HEK293 (cell line): Measurements from ENCODE around the gene MTOR.

ENCODE experiments used
- CTCF ChIA-PET: fragments of 350-600 bp; formaldehyde crosslinking; extraction: SDS; loops from one replicate; lab custom pipeline; 2021; ENCODE audit warnings: antibody characterized with exemption; lab: Yijun Ruan, JAX
- POLR2A ChIA-PET: fragments of 300-600 bp; formaldehyde crosslinking; extraction: SDS; loops from one replicate; lab custom pipeline; 2020; ENCODE audit warnings: antibody characterized with exemption, inconsistent platforms; lab: Yijun Ruan, JAX
- H3K27ac ChIP-seq: fragments of 200-500 bp; sonication (Bioruptor generic); 2 replicates; pipeline ENCODE4 v1.5.1; 2014; ENCODE audit warnings: low read depth, low read length, control low read depth, inconsistent platforms; ENCODE audit errors: extremely low read depth
- H3K36me3 ChIP-seq, 2 experiments: fragments of 200-500 bp in 1 of 2; sonication (Bioruptor generic) in 1 of 2; 1 replicate in 1 of 2; 2 replicates in 1 of 2; pipeline ENCODE4 v1.5.1; 2014 to 2017; ENCODE audit warnings: inconsistent platforms in 2 of 2, low read length in 2 of 2; ENCODE audit not compliant: control insufficient read depth in 2 of 2, insufficient read depth in 1 of 2
- H3K4me1 ChIP-seq: fragments of 200-500 bp; sonication (Bioruptor generic); 2 replicates; pipeline ENCODE4 v1.5.1; 2014; ENCODE audit warnings: mild to moderate bottlenecking, low read length, inconsistent platforms; ENCODE audit not compliant: control insufficient read depth, insufficient read depth
- H3K4me3 ChIP-seq: 2 replicates; pipeline ENCODE4 v1.5.1; 2011; ENCODE audit warnings: low read depth, mild to moderate bottlenecking, control low read depth, low read length, moderate library complexity
- H3K9me3 ChIP-seq: fragments of 200-500 bp; sonication (Bioruptor generic); 2 replicates; pipeline ENCODE4 v1.5.1; 2014; ENCODE audit warnings: low read depth, low read length, inconsistent platforms; ENCODE audit not compliant: control insufficient read depth, insufficient read depth
- EGR2 ChIP-seq: fragments of 450-650 bp; formaldehyde crosslinking; IDR thresholded peaks from 2 replicates; pipeline ENCODE4 v1.5.1; 2016; ENCODE audit warnings: low read depth, missing biosample characterization, missing genetic modification characterization
- FEZF1 ChIP-seq: fragments of 450-650 bp; formaldehyde crosslinking; IDR thresholded peaks from 2 replicates; pipeline ENCODE4 v1.5.1; 2016; ENCODE audit warnings: missing biosample characterization, missing genetic modification characterization
- GFI1B ChIP-seq: fragments of 450-650 bp; formaldehyde crosslinking; IDR thresholded peaks from 2 replicates; pipeline ENCODE4 v1.5.1; 2016; ENCODE audit warnings: missing biosample characterization, missing genetic modification characterization
- GLI2 ChIP-seq: fragments of 450-650 bp; formaldehyde crosslinking; IDR thresholded peaks from 2 replicates; pipeline ENCODE4; 2017; ENCODE audit warnings: missing biosample characterization, missing genetic modification characterization, low read depth, borderline replicate concordance
- GLIS1 ChIP-seq: fragments of 450-650 bp; formaldehyde crosslinking; IDR thresholded peaks from 2 replicates; pipeline ENCODE4 v1.5.1; 2016; ENCODE audit warnings: missing biosample characterization, missing genetic modification characterization
- KLF10 ChIP-seq: fragments of 450-650 bp; IDR thresholded peaks from 2 replicates; pipeline ENCODE4 v1.5.1; 2018; ENCODE audit warnings: missing biosample characterization, mild to moderate bottlenecking, missing genetic modification characterization
- RBAK ChIP-seq: fragments of 450-650 bp; formaldehyde crosslinking; IDR thresholded peaks from 2 replicates; pipeline ENCODE4 v1.5.1; 2016; ENCODE audit warnings: missing biosample characterization, missing genetic modification characterization
- SP2 ChIP-seq: fragments of 450-650 bp; formaldehyde crosslinking; IDR thresholded peaks from 2 replicates; pipeline ENCODE4 v1.5.1; 2016; ENCODE audit warnings: missing biosample characterization, missing genetic modification characterization
- SP7 ChIP-seq: fragments of 450-650 bp; formaldehyde crosslinking; IDR thresholded peaks from 2 replicates; pipeline ENCODE4 v1.5.1; 2016; ENCODE audit warnings: missing biosample characterization, missing genetic modification characterization
- ZFP3 ChIP-seq: fragments of 450-650 bp; formaldehyde crosslinking; IDR thresholded peaks from 2 replicates; pipeline ENCODE4 v1.5.1; 2016; ENCODE audit warnings: low read depth, missing biosample characterization, missing genetic modification characterization
- ZNF146 ChIP-seq: fragments of 450-650 bp; formaldehyde crosslinking; IDR thresholded peaks from 2 replicates; pipeline ENCODE4 v1.5.1; 2016; ENCODE audit warnings: missing biosample characterization, missing genetic modification characterization
- ZNF169 ChIP-seq: fragments of 450-650 bp; formaldehyde crosslinking; IDR thresholded peaks from 2 replicates; pipeline ENCODE4 v1.5.1; 2016; ENCODE audit warnings: missing biosample characterization, missing genetic modification characterization
- ZNF19 ChIP-seq: fragments of 450-650 bp; formaldehyde crosslinking; IDR thresholded peaks from 2 replicates; pipeline ENCODE4; 2016; ENCODE audit warnings: missing biosample characterization, missing genetic modification characterization, low read depth
- ZNF2 ChIP-seq: fragments of 450-650 bp; formaldehyde crosslinking; IDR thresholded peaks from 2 replicates; pipeline ENCODE4 v1.5.1; 2016; ENCODE audit warnings: missing biosample characterization, missing genetic modification characterization
- ZNF26 ChIP-seq: fragments of 450-650 bp; formaldehyde crosslinking; IDR thresholded peaks from 2 replicates; pipeline ENCODE4 v1.5.1; 2016; ENCODE audit warnings: missing biosample characterization, missing genetic modification characterization
- ZNF416 ChIP-seq: fragments of 450-650 bp; formaldehyde crosslinking; IDR thresholded peaks from 2 replicates; pipeline ENCODE4 v1.5.1; 2016; ENCODE audit warnings: missing biosample characterization, missing genetic modification characterization
- ZNF423 ChIP-seq: fragments of 450-650 bp; formaldehyde crosslinking; IDR thresholded peaks from 2 replicates; pipeline ENCODE4 v1.5.1; 2016; ENCODE audit warnings: missing biosample characterization, missing genetic modification characterization
- ZNF473 ChIP-seq: fragments of 450-650 bp; formaldehyde crosslinking; IDR thresholded peaks from 2 replicates; pipeline ENCODE4 v1.5.1; 2017; ENCODE audit warnings: missing biosample characterization, missing genetic modification characterization
- ZNF513 ChIP-seq: fragments of 450-650 bp; IDR thresholded peaks from 2 replicates; pipeline ENCODE4 v1.5.1; 2018; ENCODE audit warnings: missing biosample characterization, missing genetic modification characterization
- ZNF521 ChIP-seq: fragments of 450-650 bp; formaldehyde crosslinking; IDR thresholded peaks from 2 replicates; pipeline ENCODE4 v1.5.1; 2017; ENCODE audit warnings: missing biosample characterization, mild to moderate bottlenecking, missing genetic modification characterization
- ZNF529 ChIP-seq: fragments of 450-650 bp; formaldehyde crosslinking; IDR thresholded peaks from 2 replicates; pipeline ENCODE4 v1.5.1; 2017; ENCODE audit warnings: missing genetic modification characterization, missing biosample characterization; ENCODE audit not compliant: insufficient replicate concordance
- ZNF555 ChIP-seq: fragments of 450-650 bp; formaldehyde crosslinking; conservative IDR thresholded peaks from 2 replicates; pipeline ENCODE4 v1.5.1; 2017; ENCODE audit warnings: missing biosample characterization, mild to moderate bottlenecking, missing genetic modification characterization, inconsistent platforms
- ZNF561 ChIP-seq: fragments of 450-650 bp; IDR thresholded peaks from 2 replicates; pipeline ENCODE4 v1.5.1; 2018; ENCODE audit warnings: missing biosample characterization, missing genetic modification characterization, borderline replicate concordance
- ZNF610 ChIP-seq: fragments of 450-650 bp; formaldehyde crosslinking; IDR thresholded peaks from 2 replicates; pipeline ENCODE4 v1.5.1; 2016; ENCODE audit warnings: missing biosample characterization, missing genetic modification characterization, borderline replicate concordance
- ZNF624 ChIP-seq: fragments of 450-650 bp; formaldehyde crosslinking; IDR thresholded peaks from 2 replicates; pipeline ENCODE4 v1.5.1; 2017; ENCODE audit warnings: missing biosample characterization, missing genetic modification characterization
- ZNF701 ChIP-seq: fragments of 450-650 bp; formaldehyde crosslinking; IDR thresholded peaks from 2 replicates; pipeline ENCODE4 v1.5.1; 2016; ENCODE audit warnings: missing biosample characterization, missing genetic modification characterization
- ZNF76 ChIP-seq: fragments of 450-650 bp; formaldehyde crosslinking; IDR thresholded peaks from 2 replicates; pipeline ENCODE4; 2016; ENCODE audit warnings: low read depth, missing biosample characterization, missing genetic modification characterization, borderline replicate concordance
- ZNF776 ChIP-seq: fragments of 450-650 bp; formaldehyde crosslinking; IDR thresholded peaks from 2 replicates; pipeline ENCODE4 v1.5.0; 2017; ENCODE audit warnings: missing biosample characterization, missing genetic modification characterization, borderline replicate concordance
- ZNF837 ChIP-seq: fragments of 450-650 bp; formaldehyde crosslinking; IDR thresholded peaks from 2 replicates; pipeline ENCODE4 v1.5.1; 2016; ENCODE audit warnings: missing biosample characterization, missing genetic modification characterization
- ZNF843 ChIP-seq: fragments of 450-650 bp; formaldehyde crosslinking; IDR thresholded peaks from 2 replicates; pipeline ENCODE4 v1.5.1; 2016; ENCODE audit warnings: missing biosample characterization, missing genetic modification characterization
- ZSCAN30 ChIP-seq: fragments of 450-650 bp; IDR thresholded peaks from 2 replicates; pipeline ENCODE4 v1.5.1; 2018; ENCODE audit warnings: missing biosample characterization, mild to moderate bottlenecking, missing genetic modification characterization, moderate library complexity

MTOR gene

GRCh38 chr1:11176081-11176706, 86.2 kb downstream of the MTOR start:
- H3K27ac ChIP-seq = no peak overlapping the region
- TF ChIP-seq RBAK (tag by site-specific recombination) (no peak), ZNF146 (tag by site-specific recombination) (no peak), ZNF76 (no peak), SP7 (tag by site-specific recombination) (no peak), ZNF169 (no peak), ZNF837 (tag by site-specific recombination) (no peak), KLF10 (tag by site-specific recombination) (no peak), GLI2 (tag by site-specific recombination) (no peak), ZNF26 (tag by site-specific recombination) (no peak), ZNF521 (tag by site-specific recombination) (no peak), ZNF701 (tag by site-specific recombination) (no peak), ZNF624 (tag by site-specific recombination) (no peak), ZFP3 (tag by site-specific recombination) (no peak)
- H3K36me3 ChIP-seq = peaks cover 0 to 39% of the 10 kb centered on the region in 2 experiments; a peak in 2 of 3 replicates
- H3K9me3 ChIP-seq = no peaks in the 10 kb centered on the region
- peaks cover 11% of the 10 kb centered on the region for H3K4me1 ChIP-seq
- CTCF ChIA-PET = no interaction called here
- POLR2A ChIA-PET = interaction anchor here (0.7 kb wide), 1 partner anchor 383 kb away, joined by 4 read pairs; no protein-coding TSS in a partner anchor
- H3K4me3 ChIP-seq = no peak overlapping the region

- Histone ChIP-seq H3K27ac (no peak overlapping the region), H3K9me3 (no peaks in the 10 kb centered on the region), H3K4me3 (no peak overlapping the region), H3K36me3 (peaks cover 0 to 35% of the 10 kb centered on the region in 2 experiments; a peak in 2 of 3 replicates), H3K4me1 (peaks cover 11% of the 10 kb centered on the region)
- TF ChIP-seq ZNF473 (tag by site-specific recombination) (no peak), EGR2 (0 out of 2 replicates have a peak, but pooled peaks have one; percentile 15), ZNF529 (tag by site-specific recombination) (no peak), ZNF2 (no peak), ZSCAN30 (no peak)
- ChIA-PET CTCF (no interaction called here), POLR2A (interaction anchor here (0.7 kb wide), 1 partner anchor 384 kb away, joined by 4 read pairs; no protein-coding TSS in a partner anchor)
Observed at GRCh38 chr1:11175461-11175860, 86.9 kb downstream of the MTOR start.

- ChIA-PET POLR2A (no interaction called here), CTCF (interaction anchor here (1.0 kb wide), 1 partner anchor 137 kb away, joined by 3 read pairs; no protein-coding TSS in a partner anchor)
- Histone ChIP-seq H3K36me3 (peaks cover 0 to 34% of the 10 kb centered on the region in 2 experiments; a peak in 2 of 3 replicates), H3K9me3 (no peaks in the 10 kb centered on the region), H3K4me3 (no peak overlapping the region), H3K4me1 (peaks cover 9% of the 10 kb centered on the region), H3K27ac (no peak overlapping the region)
- TF ChIP-seq ZNF610 (tag by site-specific recombination) (no peak), GFI1B (tag by site-specific recombination) (no peak), ZNF513 (no peak), FEZF1 (tag by site-specific recombination) (peak; percentile 72), SP2 (tag by site-specific recombination) (no peak), ZNF555 (tag by site-specific recombination) (no peak), ZNF416 (no peak), ZNF423 (tag by site-specific recombination) (peak; percentile 65), ZNF19 (tag by site-specific recombination) (no peak), GLIS1 (tag by site-specific recombination) (peak; percentile 65), ZNF776 (no peak), ZNF561 (tag by site-specific recombination) (no peak), ZNF843 (tag by site-specific recombination) (no peak), ZNF624 (tag by site-specific recombination) (no peak)
Observed at GRCh38 chr1:11174261-11174942, 87.9 kb downstream of the MTOR start.
